GM19324 (cell line): ENCODE measurements around the gene PAFAH1B2.
"Not testable (repeated sequence)": the region's sequence is repeated elsewhere in the genome, so short reads cannot be mapped to it uniquely, and the experiment has no call there.

Source experiments
- ATAC-seq: cut with Tn5 transposase; IDR thresholded peaks from one replicate; pipeline ENCODE4 v1.9.1; 2021; ENCODE audit warnings: mild to moderate bottlenecking, moderate library complexity; ENCODE audit not compliant: unreplicated experiment, low FRiP score

Gene PAFAH1B2

GRCh38 chr11:117200813-117201657 lies 56.9 kb downstream of the PAFAH1B2 start:
- ATAC-seq, result no peak

GRCh38 chr11:117201658-117202305 lies 57.7 kb downstream of the PAFAH1B2 start:
- no peak for ATAC-seq

- no peak for ATAC-seq
Measured at GRCh38 chr11:117202386-117203068, 58.4 kb downstream of the PAFAH1B2 start.

GRCh38 chr11:117203069-117203407 lies 59.0 kb downstream of the PAFAH1B2 start:
- ATAC-seq, result no peak

GRCh38 chr11:117204283-117205080 lies 60.4 kb downstream of the PAFAH1B2 start:
- no peak for ATAC-seq

GRCh38 chr11:117205211-117205818 lies 61.2 kb downstream of the PAFAH1B2 start:
- ATAC-seq, result no peak

GRCh38 chr11:117206111-117206510 lies 62.0 kb downstream of the PAFAH1B2 start:
- not testable (repeated sequence) for ATAC-seq

GRCh38 chr11:117206859-117207258 lies 62.8 kb downstream of the PAFAH1B2 start:
- ATAC-seq, result not testable (repeated sequence)

- ATAC-seq, result not testable (repeated sequence)
Measured at GRCh38 chr11:117207481-117207880, 63.4 kb downstream of the PAFAH1B2 start.

GRCh38 chr11:117208710-117209109 lies 64.6 kb downstream of the PAFAH1B2 start:
- not testable (repeated sequence) for ATAC-seq

- ATAC-seq, result not testable (repeated sequence)
Measured at GRCh38 chr11:117209351-117210125, 65.5 kb downstream of the PAFAH1B2 start.

GRCh38 chr11:117210620-117211019 lies 66.5 kb downstream of the PAFAH1B2 start:
- ATAC-seq, result no peak

GRCh38 chr11:117212697-117213355 lies 68.7 kb downstream of the PAFAH1B2 start:
- ATAC-seq, result no peak

- no peak for ATAC-seq
Measured at GRCh38 chr11:117214404-117215110, 70.5 kb downstream of the PAFAH1B2 start.

GRCh38 chr11:117217141-117218084 lies 73.3 kb downstream of the PAFAH1B2 start:
- no peak for ATAC-seq

- ATAC-seq, result no peak
Measured at GRCh38 chr11:117218133-117218915, 74.2 kb downstream of the PAFAH1B2 start.
